Activated CD4-positive, alpha-beta T cell treated with anti-CD3 and anti-CD28 coated beads for 48 hours (primary cell): ENCODE data around the gene FREM1.

ENCODE experiments used
- DNase-seq: peaks from one replicate; pipeline ENCODE4 v3.0.0-alpha.2; 2020

The FREM1 gene

GRCh38 chr9:14866200-14866749 is 44.0 kb downstream of the FREM1 start:
- no peak for DNase-seq

- DNase-seq = no peak
These were observed 45.9 kb downstream of the FREM1 start for GRCh38 chr9:14864309-14864708.

GRCh38 chr9:14863402-14863801 is 46.8 kb downstream of the FREM1 start:
- DNase-seq = no peak

- no peak for DNase-seq
These were observed 52.6 kb downstream of the FREM1 start for GRCh38 chr9:14857449-14858305.

- no peak for DNase-seq
These were observed 60.4 kb downstream of the FREM1 start for GRCh38 chr9:14849851-14850250.

- DNase-seq = no peak
These were observed 60.9 kb downstream of the FREM1 start for GRCh38 chr9:14849296-14849695.

GRCh38 chr9:14846871-14847311 is 63.3 kb downstream of the FREM1 start:
- DNase-seq = peak; percentile 81

- no peak for DNase-seq
These were observed 67.1 kb downstream of the FREM1 start for GRCh38 chr9:14843163-14843562.

GRCh38 chr9:14842269-14842668 is 68.0 kb downstream of the FREM1 start:
- DNase-seq = no peak

- no peak for DNase-seq
These were observed 71.5 kb downstream of the FREM1 start for GRCh38 chr9:14838701-14839100.

- DNase-seq = no peak
These were observed 73.3 kb downstream of the FREM1 start for GRCh38 chr9:14836885-14837284.

- DNase-seq = no peak
These were observed 78.6 kb downstream of the FREM1 start for GRCh38 chr9:14831661-14832060.

GRCh38 chr9:14831074-14831473 is 79.2 kb downstream of the FREM1 start:
- DNase-seq = no peak

- no peak for DNase-seq
These were observed 80.2 kb downstream of the FREM1 start for GRCh38 chr9:14830057-14830456.

- DNase-seq = no peak
These were observed 81.0 kb downstream of the FREM1 start for GRCh38 chr9:14829204-14829603.

GRCh38 chr9:14827805-14828204 is 82.4 kb downstream of the FREM1 start:
- DNase-seq = no peak

- DNase-seq = no peak
These were observed 85.7 kb downstream of the FREM1 start for GRCh38 chr9:14824481-14824880.

- DNase-seq = no peak
These were observed 86.4 kb downstream of the FREM1 start for GRCh38 chr9:14823800-14824199.

- DNase-seq = no peak
These were observed 87.6 kb downstream of the FREM1 start for GRCh38 chr9:14822666-14823065.

- no peak for DNase-seq
These were observed 91.0 kb downstream of the FREM1 start for GRCh38 chr9:14819183-14819582.

GRCh38 chr9:14814249-14814628 is 96.0 kb downstream of the FREM1 start:
- DNase-seq = no peak

- no peak for DNase-seq
These were observed 96.6 kb downstream of the FREM1 start for GRCh38 chr9:14813336-14814248.

- DNase-seq = no peak
These were observed 97.4 kb downstream of the FREM1 start for GRCh38 chr9:14812806-14813205.

- DNase-seq = no peak
These were observed 98.4 kb downstream of the FREM1 start for GRCh38 chr9:14811844-14812243.
